ENCODE measurements around the gene GPX6.

GRCh38 chr6:28486988-28487742, 28.4 kb downstream of the GPX6 start:
- TF ChIP-seq CTCF (IDR thresholded peaks at IDR 0.05; ENCODE audit: low read depth, low read length, missing input control) (no peak), SP1 (IDR thresholded peaks at IDR 0.05) (no peak), GABPA (IDR thresholded peaks at IDR 0.05 in 1 of 2, conservative IDR thresholded peaks at IDR 0.05 in 1 of 2) (no peak), REST (IDR thresholded peaks at IDR 0.05) (no peak), ZBTB33 (IDR thresholded peaks at IDR 0.05) (no peak), YY1 (IDR thresholded peaks at IDR 0.05) (no peak), TAF1 (conservative IDR thresholded peaks at IDR 0.05) (no peak), MAX (IDR thresholded peaks at IDR 0.05) (no peak), RXRA (IDR thresholded peaks at IDR 0.05) (no peak), HNF4A (conservative IDR thresholded peaks at IDR 0.05) (no peak), JUND (IDR thresholded peaks at IDR 0.05) (no peak)
